SU-DHL-6 (cell line): ENCODE measurements around the gene ZNF662.

Experiments
- CTCF ChIP-seq: fragments of 200-600 bp; sonication (generic); IDR thresholded peaks from one replicate; pipeline ENCODE4 v1.5.1; 2017; ENCODE audit warnings: antibody characterized with exemption, mild to moderate bottlenecking, low read length, moderate library complexity; ENCODE audit not compliant: insufficient read depth, poor library complexity, severe bottlenecking
- EZH2phosphoT487 ChIP-seq: fragments of 200-600 bp; sonication (generic), shearing (Covaris generic); conservative IDR thresholded peaks from 2 replicates; pipeline ENCODE4 v1.6.1; 2018; ENCODE audit warnings: mild to moderate bottlenecking, antibody characterized with exemption, low read length, moderate library complexity, mixed read lengths

- TF ChIP-seq CTCF (no peak), EZH2phosphoT487 (no peak)
Measured at GRCh38 chr3:42906070-42906847, at the start of gene ZNF662.
